IgD-negative memory B cell (primary cell): ENCODE measurements around the gene SOS2. TPM values are rescaled to one million over a fixed set of nuclear protein-coding genes. Genes with fewer than 3 reads are reported as not detected.

Experiments used
- H3K27ac Mint-ChIP-seq, 3 donors: one replicate each; pipeline ENCODE4 v1.8.0; 2020 to 2022; ENCODE audit warnings: mild to moderate bottlenecking in 3 of 3, mixed read lengths in 3 of 3, moderate library complexity in 1 of 3
- H3K27me3 Mint-ChIP-seq: one replicate; pipeline ENCODE4 v1.8.0; 2021; ENCODE audit warnings: mixed read lengths
- H3K36me3 Mint-ChIP-seq: one replicate; pipeline ENCODE4 v1.8.0; 2020; ENCODE audit warnings: mild to moderate bottlenecking, mixed read lengths
- H3K4me1 Mint-ChIP-seq, 3 donors: one replicate each; pipeline ENCODE4 v1.8.0; 2020 to 2022; ENCODE audit warnings: mixed read lengths in 3 of 3, mild to moderate bottlenecking in 1 of 3
- H3K4me3 Mint-ChIP-seq, 4 donors: one replicate each; pipeline ENCODE4 v1.8.0; 2020 to 2022; ENCODE audit warnings: mild to moderate bottlenecking in 4 of 4, mixed read lengths in 4 of 4, moderate library complexity in 3 of 4
- H3K9me3 Mint-ChIP-seq, 3 donors: one replicate each; pipeline ENCODE4 v1.8.0; 2020 to 2021; ENCODE audit warnings: mixed read lengths in 3 of 3, mild to moderate bottlenecking in 1 of 3
- polyA plus RNA-seq: library from polyadenylated mRNA; unstranded; fragments of 300-500 nt; fragmentation: Illumina TruSeq; gene quantifications from one replicate; pipeline ENCODE4 v1.2.3, GENCODE V29; 2021

SOS2 gene
- polyA plus RNA-seq, 1 donor from 2014 or later: 6.2 TPM

DNA sequence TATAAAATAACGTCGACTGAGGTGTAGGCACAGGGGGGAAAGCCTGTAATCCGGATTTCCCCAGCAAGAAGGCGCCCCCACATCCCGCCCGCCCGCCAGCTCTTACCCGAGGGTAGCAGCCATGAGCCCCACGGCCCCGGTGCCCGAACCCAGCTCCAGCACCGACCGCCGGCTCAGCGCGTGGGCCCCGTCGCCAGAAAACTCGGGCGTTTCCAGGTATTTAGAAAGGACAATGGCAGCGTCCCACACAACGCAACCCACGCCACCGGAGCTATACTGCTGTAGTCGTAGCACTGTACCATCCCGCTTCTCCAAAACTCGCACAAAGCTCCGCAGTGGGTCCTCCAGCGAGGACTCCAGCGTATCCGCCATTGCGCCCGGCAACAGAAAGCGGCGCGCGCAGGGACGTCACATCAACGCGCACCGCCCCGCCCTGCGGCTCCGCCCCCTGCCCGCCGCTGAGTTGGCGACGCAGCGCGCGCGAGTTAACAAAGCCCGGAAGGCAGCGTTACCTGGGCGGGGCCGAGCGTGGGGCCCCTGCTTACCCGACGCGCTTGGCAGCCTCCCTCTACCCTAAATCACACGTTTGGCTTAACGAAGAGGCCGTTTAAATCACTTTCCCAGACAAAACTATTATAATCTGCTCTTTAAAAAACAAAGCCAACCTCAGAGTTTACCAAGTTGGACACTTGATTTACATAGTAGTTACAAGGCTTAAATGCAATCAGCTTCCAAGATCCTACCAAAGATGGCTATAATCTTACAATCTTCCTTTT is 115.0 kb downstream of the SOS2 start, which contains the start of gene VCPKMT:
VCPKMT (minus strand) TSS at position 392 of the 776 bp plus-strand sequence; CDS start at position 372, 20 bp downstream.
- Mint-ChIP-seq H3K27ac (peak within 1 kb of the TSS; percentile 95 to 98 (median 98)), H3K36me3 (peaks cover 4% of the 10 kb centered on the region), H3K27me3 (no peaks in the 10 kb centered on the region), H3K9me3 (no peaks in the 10 kb centered on the region), H3K4me1 (peaks cover 25 to 28% (median 25%) of the 10 kb centered on the region in 3 donors), H3K4me3 (peak within 1 kb of the TSS; percentile 91 to 97 (median 96))

- Mint-ChIP-seq H3K27me3 (no peaks in the 10 kb centered on the region), H3K4me3 (peak overlapping the region; percentile 45 to 76 (median 59)), H3K9me3 (no peaks in the 10 kb centered on the region), H3K36me3 (peaks cover 3% of the 10 kb centered on the region), H3K27ac (peak overlapping the region; percentile 85 to 95 (median 89)), H3K4me1 (peaks cover 26 to 31% (median 28%) of the 10 kb centered on the region in 3 donors)
Measured at GRCh38 chr14:50113381-50114035, 117.9 kb downstream of the SOS2 start.

DNA sequence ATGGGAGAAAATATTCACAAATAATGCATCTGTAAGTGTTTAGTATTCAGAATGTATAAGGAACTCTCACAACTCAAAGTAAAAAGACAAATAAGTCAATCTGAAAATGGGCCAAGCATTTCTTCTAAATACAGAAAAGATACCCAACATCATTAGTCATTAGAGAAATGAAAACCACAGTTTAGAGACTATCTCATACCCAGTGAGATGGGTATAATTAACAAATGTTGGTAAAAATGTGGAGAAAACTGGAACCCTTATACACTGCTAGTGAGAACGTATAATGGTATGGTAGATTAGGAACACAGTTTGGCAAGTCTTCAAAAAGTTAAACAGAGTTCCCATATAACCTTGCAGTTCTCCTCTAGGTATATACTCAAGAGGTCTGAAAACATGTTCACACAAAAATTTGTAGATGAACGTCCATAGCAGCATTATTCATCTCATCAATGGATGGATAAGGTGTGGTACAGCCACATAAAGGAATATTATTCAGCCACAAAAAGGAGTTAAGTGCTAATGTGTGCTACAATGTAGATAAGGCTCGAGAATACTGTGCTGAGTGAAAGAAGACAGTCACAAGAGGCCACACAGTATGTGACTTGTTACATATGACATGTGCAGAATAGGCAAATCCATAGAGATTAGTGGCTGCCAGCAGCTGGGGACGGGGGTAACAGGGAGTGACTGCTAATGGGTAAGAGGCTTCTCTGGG is 120.9 kb downstream of the SOS2 start:
- Mint-ChIP-seq H3K27ac (peak overlapping the region in 2 of 3 donors; percentile 0 to 63), H3K4me1 (peaks cover 18 to 30% (median 21%) of the 10 kb centered on the region in 3 donors), H3K4me3 (peak overlapping the region in 2 of 4 donors; percentile 36 to 37)

GRCh38 chr14:50109342-50109741 is 122.0 kb downstream of the SOS2 start:
- H3K4me1 Mint-ChIP-seq: peaks cover 16 to 28% (median 25%) of the 10 kb centered on the region in 3 donors
- no peak overlapping the region for H3K4me3 Mint-ChIP-seq
- H3K27me3 Mint-ChIP-seq: no peaks in the 10 kb centered on the region
- no peaks in the 10 kb centered on the region for H3K9me3 Mint-ChIP-seq
- H3K27ac Mint-ChIP-seq: no peak overlapping the region
- H3K36me3 Mint-ChIP-seq: no peaks in the 10 kb centered on the region

More for the DNA sequence above, 120.9 kb downstream of the SOS2 start:
- no peaks in the 10 kb centered on the region for H3K9me3 Mint-ChIP-seq
- no peaks in the 10 kb centered on the region for H3K36me3 Mint-ChIP-seq
- H3K27me3 Mint-ChIP-seq: no peaks in the 10 kb centered on the region

DNA sequence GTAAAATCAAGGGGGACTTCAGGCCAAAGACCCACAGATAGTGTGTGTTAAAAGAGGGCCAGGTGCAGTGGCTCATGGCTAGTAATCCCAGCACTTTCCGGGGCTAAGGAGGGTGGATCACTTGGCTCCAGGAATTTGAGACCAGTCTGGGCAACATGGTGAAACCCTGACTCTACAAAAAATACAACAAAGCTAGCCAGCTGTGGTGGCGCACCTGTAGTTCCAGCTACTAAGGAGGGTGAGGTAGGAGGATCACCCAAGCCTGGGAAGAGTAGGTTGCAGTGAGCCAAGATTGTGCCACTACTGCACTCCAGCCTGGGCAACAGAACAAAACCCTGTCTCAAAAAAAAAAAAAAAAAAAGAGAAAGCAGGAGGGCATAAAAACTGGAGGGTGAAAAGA is 123.5 kb downstream of the SOS2 start:
- Mint-ChIP-seq H3K4me1 (peaks cover 18 to 24% (median 24%) of the 10 kb centered on the region in 3 donors), H3K27me3 (no peaks in the 10 kb centered on the region), H3K4me3 (peak overlapping the region in 1 of 4 donors; percentile 41), H3K27ac (peak overlapping the region in 1 of 3 donors; percentile 65), H3K36me3 (no peaks in the 10 kb centered on the region), H3K9me3 (no peaks in the 10 kb centered on the region)

DNA sequence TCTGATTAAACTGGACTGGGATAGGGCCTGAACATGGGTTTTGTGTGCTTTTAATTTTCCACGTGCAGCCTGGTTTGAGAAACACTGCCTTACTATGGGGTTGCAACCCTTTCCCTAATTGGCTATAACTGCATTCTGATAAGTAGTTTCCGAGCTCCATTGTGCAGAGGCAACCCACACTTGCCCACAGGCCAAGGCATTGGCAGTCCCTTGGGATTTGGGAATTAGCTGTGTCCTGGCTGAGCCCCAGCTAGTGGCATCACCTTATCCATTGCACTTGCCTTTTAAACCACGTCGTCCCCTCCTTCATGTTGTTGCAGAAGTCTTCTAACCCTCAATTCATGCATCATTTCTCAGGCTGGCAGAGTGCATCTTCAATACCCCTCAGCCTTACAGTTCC is 125.2 kb downstream of the SOS2 start:
- Mint-ChIP-seq H3K27me3 (no peaks in the 10 kb centered on the region), H3K9me3 (no peaks in the 10 kb centered on the region), H3K36me3 (no peaks in the 10 kb centered on the region), H3K4me3 (peak overlapping the region in 2 of 4 donors; percentile 60), H3K4me1 (peaks cover 15 to 24% (median 21%) of the 10 kb centered on the region in 3 donors), H3K27ac (peak overlapping the region in 1 of 3 donors; percentile 3)

GRCh38 chr14:50103558-50103957 is 127.8 kb downstream of the SOS2 start:
- Mint-ChIP-seq H3K9me3 (no peaks in the 10 kb centered on the region), H3K36me3 (peaks cover 2% of the 10 kb centered on the region)

GRCh38 chr14:50101417-50101816 is 130.0 kb downstream of the SOS2 start:
- Mint-ChIP-seq H3K4me1 (peaks cover 26 to 43% (median 42%) of the 10 kb centered on the region in 3 donors), H3K9me3 (peaks cover 0 to 5% (median 0%) of the 10 kb centered on the region in 3 donors), H3K27ac (no peak overlapping the region), H3K4me3 (no peak overlapping the region), H3K27me3 (no peaks in the 10 kb centered on the region), H3K36me3 (peaks cover 2% of the 10 kb centered on the region)

More at GRCh38 chr14:50103558-50103957, 127.8 kb downstream of the SOS2 start:
- H3K27me3 Mint-ChIP-seq: no peaks in the 10 kb centered on the region
- H3K4me3 Mint-ChIP-seq: peak overlapping the region; percentile 81 to 94 (median 88)
- peaks cover 24 to 42% (median 30%) of the 10 kb centered on the region in 3 donors for H3K4me1 Mint-ChIP-seq
- peak overlapping the region in 2 of 3 donors; percentile 91 to 94 for H3K27ac Mint-ChIP-seq

- Mint-ChIP-seq H3K9me3 (peaks cover 0 to 6% (median 0%) of the 10 kb centered on the region in 3 donors), H3K36me3 (peaks cover 2% of the 10 kb centered on the region), H3K4me3 (peak overlapping the region in 2 of 4 donors; percentile 33 to 41), H3K27ac (peak overlapping the region in 1 of 3 donors; percentile 4), H3K4me1 (peaks cover 28 to 49% (median 48%) of the 10 kb centered on the region in 3 donors), H3K27me3 (no peaks in the 10 kb centered on the region)
Measured at GRCh38 chr14:50100805-50101204, 130.6 kb downstream of the SOS2 start.

DNA sequence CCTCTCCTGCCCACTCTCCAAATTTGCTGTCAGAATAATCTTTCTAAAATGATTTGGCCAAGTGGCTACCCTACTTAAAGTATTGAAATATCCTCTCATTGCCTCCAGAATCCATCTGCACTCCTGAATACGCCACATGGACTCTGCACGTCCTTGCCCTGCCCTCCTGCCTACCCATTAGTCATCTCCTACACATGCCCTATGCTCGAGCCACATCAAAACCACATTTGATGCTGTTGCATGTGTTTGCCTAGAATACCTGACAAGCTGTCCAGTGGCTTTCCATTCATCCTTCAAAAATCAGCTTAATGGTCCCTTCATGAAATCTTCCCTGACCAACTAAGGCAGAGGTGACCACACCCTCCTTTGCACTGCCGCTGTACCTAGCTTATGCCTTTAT is 132.0 kb downstream of the SOS2 start:
- Mint-ChIP-seq H3K27me3 (no peaks in the 10 kb centered on the region), H3K36me3 (peaks cover 2% of the 10 kb centered on the region), H3K9me3 (peaks cover 0 to 7% (median 0%) of the 10 kb centered on the region in 3 donors), H3K4me1 (peaks cover 27 to 53% (median 44%) of the 10 kb centered on the region in 3 donors), H3K27ac (peak overlapping the region in 2 of 3 donors; percentile 22 to 25), H3K4me3 (no peak overlapping the region)

- peaks cover 0 to 7% (median 0%) of the 10 kb centered on the region in 3 donors for H3K9me3 Mint-ChIP-seq
- H3K36me3 Mint-ChIP-seq: peaks cover 2% of the 10 kb centered on the region
- H3K4me3 Mint-ChIP-seq: peak overlapping the region; percentile 62 to 92 (median 76)
- H3K4me1 Mint-ChIP-seq: peaks cover 33 to 70% (median 48%) of the 10 kb centered on the region in 3 donors
- peak overlapping the region; percentile 73 to 94 (median 92) for H3K27ac Mint-ChIP-seq
- no peaks in the 10 kb centered on the region for H3K27me3 Mint-ChIP-seq
Measured at GRCh38 chr14:50095895-50096294, 135.5 kb downstream of the SOS2 start.

GRCh38 chr14:50094056-50094755 is 137.2 kb downstream of the SOS2 start:
- Mint-ChIP-seq H3K27me3 (no peaks in the 10 kb centered on the region), H3K36me3 (peaks cover under 1% of the 10 kb centered on the region), H3K9me3 (peaks cover 0 to 10% (median 0%) of the 10 kb centered on the region in 3 donors), H3K27ac (peak overlapping the region in 2 of 3 donors; percentile 52 to 61), H3K4me1 (peaks cover 34 to 65% (median 36%) of the 10 kb centered on the region in 3 donors), H3K4me3 (peak overlapping the region in 1 of 4 donors; percentile 79)

- Mint-ChIP-seq H3K4me3 (peak overlapping the region in 3 of 4 donors; percentile 0 to 61 (median 23)), H3K27ac (no peak overlapping the region), H3K9me3 (peaks cover 0 to 10% (median 0%) of the 10 kb centered on the region in 3 donors), H3K27me3 (no peaks in the 10 kb centered on the region), H3K36me3 (peaks cover 5% of the 10 kb centered on the region), H3K4me1 (peaks cover 33 to 64% (median 35%) of the 10 kb centered on the region in 3 donors)
Measured at GRCh38 chr14:50093496-50093895, 137.9 kb downstream of the SOS2 start.
